ENCODE data around the gene SAMM50.

The SAMM50 gene

GRCh38 chr22:43980579-43980978, 25.3 kb downstream of the SAMM50 start:
- H3K27me3 Mint-ChIP-seq = no peaks in the 10 kb centered on the region
- H3K27ac Mint-ChIP-seq = no peak overlapping the region
- no peaks in the 10 kb centered on the region for H3K4me1 Mint-ChIP-seq
- no peak for ATAC-seq
- peaks cover 41% of the 10 kb centered on the region for H3K36me3 Mint-ChIP-seq (ENCODE audit: low read depth)
- H3K4me3 Mint-ChIP-seq = no peak overlapping the region
- no peaks in the 10 kb centered on the region for H3K9me3 Mint-ChIP-seq
- no peak for DNase-seq

- no peaks in the 10 kb centered on the region for H3K9me3 Mint-ChIP-seq
- DNase-seq (no peak), ATAC-seq (no peak)
- H3K36me3 Mint-ChIP-seq (ENCODE audit: low read depth) = peaks cover 38% of the 10 kb centered on the region
- H3K27ac Mint-ChIP-seq = no peak overlapping the region
- H3K4me3 Mint-ChIP-seq = no peak overlapping the region
- H3K4me1 Mint-ChIP-seq = no peaks in the 10 kb centered on the region
- H3K27me3 Mint-ChIP-seq = no peaks in the 10 kb centered on the region
Observed at GRCh38 chr22:43980996-43981395, 25.8 kb downstream of the SAMM50 start.

GRCh38 chr22:43983808-43984207, 28.6 kb downstream of the SAMM50 start:
- Mint-ChIP-seq H3K27me3 (no peaks in the 10 kb centered on the region), H3K9me3 (no peaks in the 10 kb centered on the region), H3K4me3 (no peak overlapping the region), H3K36me3 (ENCODE audit: low read depth) (peaks cover 41% of the 10 kb centered on the region), H3K27ac (no peak overlapping the region), H3K4me1 (no peaks in the 10 kb centered on the region)
- no peak for ATAC-seq
- DNase-seq = no peak

GRCh38 chr22:43985532-43985931, 30.3 kb downstream of the SAMM50 start:
- Mint-ChIP-seq H3K36me3 (ENCODE audit: low read depth) (peaks cover 33% of the 10 kb centered on the region), H3K4me3 (no peak overlapping the region), H3K27me3 (no peaks in the 10 kb centered on the region), H3K9me3 (no peaks in the 10 kb centered on the region), H3K27ac (no peak overlapping the region), H3K4me1 (no peaks in the 10 kb centered on the region)
- DNase-seq = no peak
- no peak for ATAC-seq

GRCh38 chr22:43988116-43988820, 33.0 kb downstream of the SAMM50 start:
- ATAC-seq = no peak
- Mint-ChIP-seq H3K4me3 (no peak overlapping the region), H3K9me3 (no peaks in the 10 kb centered on the region), H3K27ac (no peak overlapping the region), H3K27me3 (no peaks in the 10 kb centered on the region), H3K4me1 (peaks cover 2% of the 10 kb centered on the region), H3K36me3 (ENCODE audit: low read depth) (peaks cover 38% of the 10 kb centered on the region)
- no peak for DNase-seq

- H3K36me3 Mint-ChIP-seq (ENCODE audit: low read depth) = peaks cover 38% of the 10 kb centered on the region
- DNase-seq (no peak), ATAC-seq (no peak)
- H3K4me3 Mint-ChIP-seq = no peak overlapping the region
- H3K4me1 Mint-ChIP-seq = peaks cover 5% of the 10 kb centered on the region
- no peaks in the 10 kb centered on the region for H3K9me3 Mint-ChIP-seq
- no peak overlapping the region for H3K27ac Mint-ChIP-seq
- no peaks in the 10 kb centered on the region for H3K27me3 Mint-ChIP-seq
Observed at GRCh38 chr22:43988960-43989359, 33.7 kb downstream of the SAMM50 start.

GRCh38 chr22:43990044-43990443, 34.8 kb downstream of the SAMM50 start:
- Mint-ChIP-seq H3K27me3 (no peaks in the 10 kb centered on the region), H3K27ac (no peak overlapping the region), H3K36me3 (ENCODE audit: low read depth) (peaks cover 38% of the 10 kb centered on the region), H3K9me3 (no peaks in the 10 kb centered on the region), H3K4me1 (peaks cover 10% of the 10 kb centered on the region), H3K4me3 (no peak overlapping the region)
- ATAC-seq (no peak), DNase-seq (no peak)

- Mint-ChIP-seq H3K27me3 (no peaks in the 10 kb centered on the region), H3K27ac (no peak overlapping the region), H3K4me3 (no peak overlapping the region), H3K36me3 (ENCODE audit: low read depth) (peaks cover 32% of the 10 kb centered on the region), H3K9me3 (no peaks in the 10 kb centered on the region), H3K4me1 (peaks cover 22% of the 10 kb centered on the region)
- no peak for DNase-seq
- no peak for ATAC-seq
Observed at GRCh38 chr22:43991316-43992020, 36.2 kb downstream of the SAMM50 start.

GRCh38 chr22:43992331-43992821, 37.1 kb downstream of the SAMM50 start:
- H3K36me3 Mint-ChIP-seq (ENCODE audit: low read depth) = peaks cover 34% of the 10 kb centered on the region
- no peaks in the 10 kb centered on the region for H3K9me3 Mint-ChIP-seq
- no peaks in the 10 kb centered on the region for H3K27me3 Mint-ChIP-seq

GRCh38 chr22:43993072-43993760, 38.0 kb downstream of the SAMM50 start:
- Mint-ChIP-seq H3K4me3 (no peak overlapping the region), H3K4me1 (peaks cover 30% of the 10 kb centered on the region), H3K36me3 (ENCODE audit: low read depth) (peaks cover 37% of the 10 kb centered on the region), H3K27ac (peak overlapping the region; percentile 52), H3K9me3 (no peaks in the 10 kb centered on the region), H3K27me3 (no peaks in the 10 kb centered on the region)
- DNase-seq (peak; percentile 65), ATAC-seq (peak; percentile 60)

More at GRCh38 chr22:43992331-43992821, 37.1 kb downstream of the SAMM50 start:
- no peak for ATAC-seq
- peaks cover 29% of the 10 kb centered on the region for H3K4me1 Mint-ChIP-seq
- no peak for DNase-seq
- H3K4me3 Mint-ChIP-seq = no peak overlapping the region
- H3K27ac Mint-ChIP-seq = no peak overlapping the region

GRCh38 chr22:43994006-43994405, 38.8 kb downstream of the SAMM50 start:
- H3K27ac Mint-ChIP-seq = no peak overlapping the region
- no peak overlapping the region for H3K4me3 Mint-ChIP-seq
- peaks cover 30% of the 10 kb centered on the region for H3K4me1 Mint-ChIP-seq
- DNase-seq (no peak), ATAC-seq (no peak)
- H3K9me3 Mint-ChIP-seq = no peaks in the 10 kb centered on the region
- H3K36me3 Mint-ChIP-seq (ENCODE audit: low read depth) = peaks cover 42% of the 10 kb centered on the region
- H3K27me3 Mint-ChIP-seq = no peaks in the 10 kb centered on the region

- no peaks in the 10 kb centered on the region for H3K27me3 Mint-ChIP-seq
- no peaks in the 10 kb centered on the region for H3K9me3 Mint-ChIP-seq
- DNase-seq = no peak
- H3K4me3 Mint-ChIP-seq = peak overlapping the region; percentile 83
- no peak for ATAC-seq
- peaks cover 43% of the 10 kb centered on the region for H3K36me3 Mint-ChIP-seq (ENCODE audit: low read depth)
- peaks cover 30% of the 10 kb centered on the region for H3K4me1 Mint-ChIP-seq
- H3K27ac Mint-ChIP-seq = no peak overlapping the region
Observed at GRCh38 chr22:43994416-43994815, 39.2 kb downstream of the SAMM50 start.

- no peaks in the 10 kb centered on the region for H3K27me3 Mint-ChIP-seq
- ATAC-seq (no peak), DNase-seq (no peak)
- peaks cover 40% of the 10 kb centered on the region for H3K36me3 Mint-ChIP-seq (ENCODE audit: low read depth)
- peaks cover 30% of the 10 kb centered on the region for H3K4me1 Mint-ChIP-seq
- peak overlapping the region; percentile 83 for H3K4me3 Mint-ChIP-seq
- H3K27ac Mint-ChIP-seq = peak overlapping the region; percentile 89
- H3K9me3 Mint-ChIP-seq = no peaks in the 10 kb centered on the region
Observed at GRCh38 chr22:43995057-43995685, 39.9 kb downstream of the SAMM50 start.

- H3K9me3 Mint-ChIP-seq = no peaks in the 10 kb centered on the region
- DNase-seq = no peak
Observed at GRCh38 chr22:43995798-43996169, 40.5 kb downstream of the SAMM50 start.

More at GRCh38 chr22:43995798-43996169, 40.5 kb downstream of the SAMM50 start:
- Mint-ChIP-seq H3K27ac (peak overlapping the region; percentile 89), H3K4me3 (peak overlapping the region; percentile 83), H3K27me3 (no peaks in the 10 kb centered on the region), H3K36me3 (ENCODE audit: low read depth) (peaks cover 37% of the 10 kb centered on the region), H3K4me1 (peaks cover 30% of the 10 kb centered on the region)
- ATAC-seq = peak; percentile 17
